ENCODE data around the gene FAM131A.
A peak's percentile ranks its signal among the peaks of the same experiment; 100 is the strongest.

The FAM131A gene

GRCh38 chr3:184358921-184359350 is 21.5 kb downstream of the FAM131A start:
- TF ChIP-seq YY1 (IDR thresholded peaks at IDR 0.05; ENCODE audit: insufficient read depth, insufficient read length) (no peak), ZNF274 (IDR thresholded peaks at IDR 0.05; ENCODE audit: low read depth, low read length) (no peak), SUZ12 (IDR thresholded peaks at IDR 0.05; ENCODE audit: extremely low read depth, insufficient read depth, insufficient read length) (no peak)
- peak overlapping the region; percentile 43 for H3K9ac ChIP-seq (ENCODE audit: insufficient read length, low read depth)
- no peak for DNase-seq (ENCODE audit: low read depth, low spot score)
- H3K4me1 ChIP-seq (ENCODE audit: insufficient read depth, insufficient read length) = peaks cover 25% of the 10 kb centered on the region
- no peaks in the 10 kb centered on the region for H3K9me3 ChIP-seq (ENCODE audit: insufficient read depth, low read length)
- no peaks in the 10 kb centered on the region for H3K27me3 ChIP-seq (ENCODE audit: insufficient read depth, insufficient read length)
- no peak overlapping the region for H3K4me3 ChIP-seq (ENCODE audit: insufficient read length, low read depth)
- peaks cover 54% of the 10 kb centered on the region for H3K36me3 ChIP-seq (ENCODE audit: insufficient read depth, insufficient read length, low read length)

GRCh38 chr3:184359610-184360009 is 22.2 kb downstream of the FAM131A start:
- Histone ChIP-seq H3K9me3 (ENCODE audit: insufficient read depth, low read length) (no peaks in the 10 kb centered on the region), H3K9ac (ENCODE audit: insufficient read length, low read depth) (peak overlapping the region; percentile 43), H3K4me1 (ENCODE audit: insufficient read depth, insufficient read length) (peaks cover 22% of the 10 kb centered on the region), H3K27me3 (ENCODE audit: insufficient read depth, insufficient read length) (no peaks in the 10 kb centered on the region), H3K4me3 (ENCODE audit: insufficient read length, low read depth) (no peak overlapping the region), H3K36me3 (ENCODE audit: insufficient read depth, insufficient read length, low read length) (peaks cover 54% of the 10 kb centered on the region)
- DNase-seq (ENCODE audit: low read depth, low spot score) = no peak
- TF ChIP-seq ZNF274 (IDR thresholded peaks at IDR 0.05; ENCODE audit: low read depth, low read length) = no peak
- no peak for TF ChIP-seq YY1 (IDR thresholded peaks at IDR 0.05; ENCODE audit: insufficient read depth, insufficient read length)
- no peak for TF ChIP-seq SUZ12 (IDR thresholded peaks at IDR 0.05; ENCODE audit: extremely low read depth, insufficient read depth, insufficient read length)

- H3K4me3 ChIP-seq (ENCODE audit: insufficient read length, low read depth) = peak overlapping the region; percentile 94
- DNase-seq (ENCODE audit: low read depth, low spot score) = no peak
- peak overlapping the region; percentile 92 for H3K9ac ChIP-seq (ENCODE audit: insufficient read length, low read depth)
Measured at GRCh38 chr3:184360070-184360928, 22.9 kb downstream of the FAM131A start.

GRCh38 chr3:184360929-184361531 is 23.6 kb downstream of the FAM131A start:
- no peak for DNase-seq (ENCODE audit: low read depth, low spot score)
- H3K4me1 ChIP-seq (ENCODE audit: insufficient read depth, insufficient read length) = peaks cover 17% of the 10 kb centered on the region
- peak overlapping the region; percentile 94 for H3K4me3 ChIP-seq (ENCODE audit: insufficient read length, low read depth)
- no peaks in the 10 kb centered on the region for H3K27me3 ChIP-seq (ENCODE audit: insufficient read depth, insufficient read length)
- H3K9ac ChIP-seq (ENCODE audit: insufficient read length, low read depth) = peak overlapping the region; percentile 92
- no peaks in the 10 kb centered on the region for H3K9me3 ChIP-seq (ENCODE audit: insufficient read depth, low read length)
- H3K36me3 ChIP-seq (ENCODE audit: insufficient read depth, insufficient read length, low read length) = peaks cover 52% of the 10 kb centered on the region
- no peak for TF ChIP-seq SUZ12 (IDR thresholded peaks at IDR 0.05; ENCODE audit: extremely low read depth, insufficient read depth, insufficient read length)
- no peak for TF ChIP-seq YY1 (IDR thresholded peaks at IDR 0.05; ENCODE audit: insufficient read depth, insufficient read length)
- TF ChIP-seq ZNF274 (IDR thresholded peaks at IDR 0.05; ENCODE audit: low read depth, low read length) = no peak

More at GRCh38 chr3:184360070-184360928, 22.9 kb downstream of the FAM131A start:
- H3K27me3 ChIP-seq (ENCODE audit: insufficient read depth, insufficient read length) = no peaks in the 10 kb centered on the region
- peaks cover 17% of the 10 kb centered on the region for H3K4me1 ChIP-seq (ENCODE audit: insufficient read depth, insufficient read length)
- H3K9me3 ChIP-seq (ENCODE audit: insufficient read depth, low read length) = no peaks in the 10 kb centered on the region
- TF ChIP-seq YY1 (IDR thresholded peaks at IDR 0.05; ENCODE audit: insufficient read depth, insufficient read length) (no peak), SUZ12 (IDR thresholded peaks at IDR 0.05; ENCODE audit: extremely low read depth, insufficient read depth, insufficient read length) (no peak), ZNF274 (IDR thresholded peaks at IDR 0.05; ENCODE audit: low read depth, low read length) (no peak)
- H3K36me3 ChIP-seq (ENCODE audit: insufficient read depth, insufficient read length, low read length) = peaks cover 54% of the 10 kb centered on the region

GRCh38 chr3:184361532-184361931 is 24.1 kb downstream of the FAM131A start, which contains the start of the genes CLCN2 and POLR2H:
Gene CLCN2, minus strand, starts transcription at chr3:184361605. Its CDS starts 126 bp downstream, at chr3:184361479.
Gene POLR2H, plus strand, starts transcription at chr3:184361710. Its CDS starts 1,783 bp downstream, at chr3:184363493.
- H3K27me3 ChIP-seq (ENCODE audit: insufficient read depth, insufficient read length) = no peaks in the 10 kb centered on the region
- peak within 1 kb of the TSS; percentile 94 for H3K4me3 ChIP-seq (ENCODE audit: insufficient read length, low read depth)
- peaks cover 17% of the 10 kb centered on the region for H3K4me1 ChIP-seq (ENCODE audit: insufficient read depth, insufficient read length)
- peak within 1 kb of the TSS; percentile 92 for H3K9ac ChIP-seq (ENCODE audit: insufficient read length, low read depth)
- DNase-seq (ENCODE audit: low read depth, low spot score) = peak; percentile 59
- peaks cover 54% of the 10 kb centered on the region for H3K36me3 ChIP-seq (ENCODE audit: insufficient read depth, insufficient read length, low read length)
- no peak for TF ChIP-seq ZNF274 (IDR thresholded peaks at IDR 0.05; ENCODE audit: low read depth, low read length)
- no peak for TF ChIP-seq SUZ12 (IDR thresholded peaks at IDR 0.05; ENCODE audit: extremely low read depth, insufficient read depth, insufficient read length)
- TF ChIP-seq YY1 (IDR thresholded peaks at IDR 0.05; ENCODE audit: insufficient read depth, insufficient read length) = no peak
- no peaks in the 10 kb centered on the region for H3K9me3 ChIP-seq (ENCODE audit: insufficient read depth, low read length)

GRCh38 chr3:184361932-184362667 is 24.7 kb downstream of the FAM131A start:
- DNase-seq (ENCODE audit: low read depth, low spot score) = peak; percentile 20
- H3K4me3 ChIP-seq (ENCODE audit: insufficient read length, low read depth) = peak overlapping the region; percentile 94
- H3K36me3 ChIP-seq (ENCODE audit: insufficient read depth, insufficient read length, low read length) = peaks cover 55% of the 10 kb centered on the region
- H3K4me1 ChIP-seq (ENCODE audit: insufficient read depth, insufficient read length) = peaks cover 17% of the 10 kb centered on the region
- H3K9me3 ChIP-seq (ENCODE audit: insufficient read depth, low read length) = no peaks in the 10 kb centered on the region
- TF ChIP-seq SUZ12 (IDR thresholded peaks at IDR 0.05; ENCODE audit: extremely low read depth, insufficient read depth, insufficient read length) (no peak), ZNF274 (IDR thresholded peaks at IDR 0.05; ENCODE audit: low read depth, low read length) (no peak), YY1 (IDR thresholded peaks at IDR 0.05; ENCODE audit: insufficient read depth, insufficient read length) (no peak)
- H3K27me3 ChIP-seq (ENCODE audit: insufficient read depth, insufficient read length) = no peaks in the 10 kb centered on the region
- peak overlapping the region; percentile 92 for H3K9ac ChIP-seq (ENCODE audit: insufficient read length, low read depth)

All from NT2/D1 (cell line).